CD14-positive monocyte (primary cell): ENCODE measurements around the gene UMPS. TPM values are rescaled to one million over a fixed set of nuclear protein-coding genes. Genes with fewer than 3 reads are reported as not detected.

Experiments
- DNase-seq, 3 donors: peaks; one replicate each; pipeline ENCODE4 v3.0.0-alpha.2; 2011 to 2022
- H2AFZ ChIP-seq: 2 replicates; pipeline ENCODE4 v1.6.0; 2012; ENCODE audit warnings: mild to moderate bottlenecking, low read depth, low read length, inconsistent platforms; ENCODE audit not compliant: insufficient read depth, poor library complexity, severe bottlenecking
- H3K27ac ChIP-seq, 2 donors: 1 replicate in 1 of 2; 2 replicates in 1 of 2; pipeline ENCODE4 v1.5.1; 2012 to 2013; ENCODE audit warnings: low read length in 2 of 2, control low read depth in 1 of 2, inconsistent platforms in 1 of 2, low read depth in 1 of 2, mild to moderate bottlenecking in 1 of 2
- H3K27me3 ChIP-seq, 2 donors: one replicate each; pipeline versions ENCODE4 v1.6.0 to v1.6.1; 2011 to 2013; ENCODE audit warnings: low read length in 2 of 2; ENCODE audit not compliant: control insufficient read depth in 2 of 2, insufficient read depth in 2 of 2
- H3K36me3 ChIP-seq, 2 donors: replicated peaks in 1 of 2; 1 replicate in 1 of 2; 2 replicates in 1 of 2; pipeline versions ENCODE4 v1.5.1 to v1.6.1; 2012 to 2013; ENCODE audit warnings: low read length in 2 of 2, control low read depth in 1 of 2, inconsistent platforms in 1 of 2, mild to moderate bottlenecking in 1 of 2; ENCODE audit not compliant: insufficient read depth in 2 of 2, control insufficient read depth in 1 of 2
- H3K4me1 ChIP-seq, 2 donors: 1 replicate in 1 of 2; 2 replicates in 1 of 2; pipeline versions ENCODE4 v1.5.1 to v1.6.1; 2012 to 2013; ENCODE audit warnings: low read length in 2 of 2, control low read depth in 1 of 2, inconsistent platforms in 1 of 2, mild to moderate bottlenecking in 1 of 2, moderate library complexity in 1 of 2; ENCODE audit not compliant: insufficient read depth in 2 of 2, control insufficient read depth in 1 of 2
- H3K4me2 ChIP-seq: replicated peaks from 2 replicates; pipeline ENCODE3; 2012; ENCODE audit warnings: low read length, moderate library complexity, mild to moderate bottlenecking; ENCODE audit not compliant: poor library complexity, severe bottlenecking; ENCODE audit errors: extremely low read depth
- H3K4me3 ChIP-seq, 3 experiments: fragments of 200-600 bp in 1 of 3; sonication (generic) in 1 of 3; replicated peaks in 1 of 3; 1 replicate in 2 of 3; 2 replicates in 1 of 3; pipeline ENCODE4 v1.5.1; 2011 to 2013; ENCODE audit warnings: low read length in 3 of 3, mild to moderate bottlenecking in 3 of 3, control low read depth in 2 of 3, low read depth in 2 of 3, inconsistent platforms in 1 of 3, moderate library complexity in 1 of 3
- H3K79me2 ChIP-seq: 2 replicates; pipeline ENCODE4 v1.6.0; 2012; ENCODE audit warnings: mild to moderate bottlenecking, control low read depth, inconsistent platforms, low read length, moderate library complexity; ENCODE audit not compliant: insufficient read depth
- H3K9ac ChIP-seq: 2 replicates; pipeline ENCODE4 v1.6.0; 2017; ENCODE audit warnings: low read length, mild to moderate bottlenecking; ENCODE audit not compliant: insufficient read depth, poor library complexity, severe bottlenecking
- H3K9me3 ChIP-seq, 2 donors: replicated peaks in 1 of 2; 1 replicate in 1 of 2; 2 replicates in 1 of 2; pipeline versions ENCODE4 v1.5.1 to v1.6.1; 2012 to 2013; ENCODE audit warnings: low read length in 2 of 2, control low read depth in 1 of 2; ENCODE audit not compliant: control insufficient read depth in 1 of 2, insufficient read depth in 1 of 2
- H4K20me1 ChIP-seq: 2 replicates; pipeline ENCODE4 v1.6.0; 2012; ENCODE audit warnings: mild to moderate bottlenecking, low read length, control low read depth, moderate library complexity; ENCODE audit not compliant: insufficient read depth
- H3K27ac Mint-ChIP-seq, 7 donors: one replicate each; pipeline ENCODE4 v1.8.0; 2020; ENCODE audit warnings: mild to moderate bottlenecking in 7 of 7, mixed read lengths in 7 of 7, moderate library complexity in 6 of 7, inconsistent platforms in 2 of 7
- H3K27me3 Mint-ChIP-seq, 3 donors: one replicate each; pipeline ENCODE4 v1.8.0; 2021 to 2022; ENCODE audit warnings: low read depth in 3 of 3, mild to moderate bottlenecking in 3 of 3, mixed read lengths in 3 of 3, moderate library complexity in 3 of 3, inconsistent platforms in 1 of 3
- H3K36me3 Mint-ChIP-seq, 2 donors: one replicate each; pipeline ENCODE4 v1.8.0; 2020; ENCODE audit warnings: mixed read lengths in 2 of 2, inconsistent platforms in 1 of 2, mild to moderate bottlenecking in 1 of 2
- H3K4me1 Mint-ChIP-seq: one replicate; pipeline ENCODE4 v1.8.0; 2020; ENCODE audit warnings: mild to moderate bottlenecking, mixed read lengths
- H3K4me3 Mint-ChIP-seq, 2 donors: one replicate each; pipeline ENCODE4 v1.8.0; 2020; ENCODE audit warnings: mild to moderate bottlenecking in 2 of 2, mixed read lengths in 2 of 2, moderate library complexity in 1 of 2
- H3K9me3 Mint-ChIP-seq, 7 donors: one replicate each; pipeline ENCODE4 v1.8.0; 2020 to 2022; ENCODE audit warnings: mixed read lengths in 7 of 7, mild to moderate bottlenecking in 6 of 7, moderate library complexity in 6 of 7, inconsistent platforms in 2 of 7
- CTCF ChIP-seq: fragments of 200-600 bp; IDR thresholded peaks from one replicate; pipeline ENCODE4 v1.8.0; 2022; ENCODE audit warnings: antibody characterized with exemption, mild to moderate bottlenecking
- WGBS: methylation state at CpG from one replicate; pipeline ENCODE4 v1.1.5; 2013; ENCODE audit warnings: missing lambda C conversion rate; ENCODE audit not compliant: insufficient coverage; 5-methylcytosine and 5-hydroxymethylcytosine counted together
- intact Hi-C, 2 donors: fragments of 100-400 bp; cut with micrococcal nuclease; formaldehyde crosslinking; loops; one replicate each; pipeline versions ENCODE4 v1.15.0 to v1.15.1; 2023
- polyA plus RNA-seq, 3 donors: library from polyadenylated mRNA; depleted of rRNA in 1 of 3; unstranded in 2 of 3; stranded (reverse) in 1 of 3; fragments of 300-500 nt in 2 of 3; fragments of >200 nt in 1 of 3; fragmentation: Illumina TruSeq in 2 of 3; gene quantifications; 1 replicate in 2 of 3; 2 replicates in 1 of 3; pipeline ENCODE4 v1.2.3, GENCODE V29; 2012 to 2021

The UMPS gene
- polyA plus RNA-seq, 3 donors, result 4.6 to 13.5 (median 9.1) TPM

DNA sequence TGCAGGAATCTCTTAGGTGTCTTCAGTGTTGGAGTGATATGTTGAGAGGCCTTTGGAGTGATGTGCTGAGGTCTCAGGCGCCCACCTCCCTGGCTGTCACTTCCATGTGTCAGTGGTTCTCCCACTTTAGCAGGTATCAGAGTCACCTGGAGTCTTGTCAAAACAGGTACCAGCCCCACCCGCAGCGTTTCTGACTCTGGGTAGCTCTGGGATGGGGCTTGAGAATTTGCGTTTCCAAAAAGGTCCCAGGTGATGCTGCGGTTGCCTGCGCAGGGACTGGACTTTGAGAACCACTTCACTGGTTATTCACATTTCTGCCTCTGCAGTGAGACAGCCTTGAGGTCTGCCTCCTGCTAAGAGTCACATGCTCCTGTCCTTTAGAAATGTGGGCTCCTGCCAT is 15.5 kb downstream of the UMPS start:
- Histone ChIP-seq H3K4me3 (no peak overlapping the region), H3K4me2 (no peak overlapping the region), H2AFZ (no peak overlapping the region), H3K4me1 (no peaks in the 10 kb centered on the region), H3K27ac (no peak overlapping the region), H4K20me1 (no peaks in the 10 kb centered on the region), H3K36me3 (peaks cover 37 to 65% of the 10 kb centered on the region in 2 donors), H3K9ac (no peak overlapping the region), H3K9me3 (no peaks in the 10 kb centered on the region), H3K79me2 (no peaks in the 10 kb centered on the region), H3K27me3 (no peaks in the 10 kb centered on the region)
- intact Hi-C loops, result no loop called here
- H3K27me3 Mint-ChIP-seq, result no peaks in the 10 kb centered on the region
- no peaks in the 10 kb centered on the region for H3K4me1 Mint-ChIP-seq
- no peak for DNase-seq
- H3K9me3 Mint-ChIP-seq, result no peaks in the 10 kb centered on the region
- no peak for TF ChIP-seq CTCF
- H3K27ac Mint-ChIP-seq, result peak overlapping the region in 1 of 7 donors; percentile 23
- no peak overlapping the region for H3K4me3 Mint-ChIP-seq
- H3K36me3 Mint-ChIP-seq, result peaks cover 51 to 59% of the 10 kb centered on the region in 2 donors
- 100% methylated on average over 5 of the region's 6 CpGs for WGBS

GRCh38 chr3:124747111-124747981 is 17.1 kb downstream of the UMPS start:
- no peak overlapping the region for H3K4me3 ChIP-seq
- no peak overlapping the region for H2AFZ ChIP-seq
- H4K20me1 ChIP-seq, result no peaks in the 10 kb centered on the region
- H3K79me2 ChIP-seq, result no peaks in the 10 kb centered on the region
- intact Hi-C loops, result no loop called here
- no peak overlapping the region for H3K4me2 ChIP-seq
- no peaks in the 10 kb centered on the region for H3K4me1 Mint-ChIP-seq
- peaks cover 0 to 1% (median under 1%) of the 10 kb centered on the region in 3 donors for H3K27me3 Mint-ChIP-seq
- H3K4me1 ChIP-seq, result no peaks in the 10 kb centered on the region
- H3K9me3 Mint-ChIP-seq, result no peaks in the 10 kb centered on the region
- no peak overlapping the region for H3K27ac ChIP-seq
- H3K36me3 Mint-ChIP-seq, result peaks cover 37 to 49% of the 10 kb centered on the region in 2 donors
- peaks cover 22 to 49% of the 10 kb centered on the region in 2 donors for H3K36me3 ChIP-seq
- WGBS, result 94% methylated on average over 8 of the region's 14 CpGs
- no peaks in the 10 kb centered on the region for H3K27me3 ChIP-seq
- H3K9ac ChIP-seq, result no peak overlapping the region
- DNase-seq, result no peak
- H3K9me3 ChIP-seq, result no peaks in the 10 kb centered on the region
- H3K27ac Mint-ChIP-seq, result no peak overlapping the region
- no peak overlapping the region for H3K4me3 Mint-ChIP-seq
- no peak for TF ChIP-seq CTCF
